ENCODE results near the gene MT1HL1. TPM values are rescaled to one million over a fixed set of nuclear protein-coding genes. Genes with fewer than 3 reads are reported as not detected.
A peak's percentile ranks its signal among the peaks of the same experiment; 100 is the strongest.

MT1HL1 gene
- total and polyA plus RNA-seq, 2 of the 8 experiments (the other 6 are each of a cell fraction or from before 2014, with no cell fraction given): not detected

DNA sequence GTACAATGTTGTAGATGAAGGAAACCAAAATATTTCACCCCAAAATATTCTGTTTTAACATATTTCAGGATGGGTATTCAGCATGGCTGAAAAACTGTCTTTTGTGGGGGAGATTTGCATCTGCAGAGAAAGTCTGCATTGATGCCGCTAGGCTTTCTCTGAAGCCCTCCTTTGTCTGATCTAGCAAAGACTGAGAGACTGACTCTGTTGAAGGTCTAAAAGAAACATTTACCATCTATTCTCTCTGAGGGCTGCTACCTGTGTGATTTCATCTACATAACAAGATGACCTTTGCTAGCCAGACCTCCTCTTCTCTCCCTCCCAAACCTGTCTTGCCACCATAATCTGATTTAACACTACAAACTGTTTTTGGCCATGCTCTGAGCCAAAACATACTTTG lies 12.4 kb upstream of the MT1HL1 start:
- no peaks in the 10 kb centered on the region for H3K27me3 ChIP-seq (replicated peaks in 1 of 4; ENCODE audit: control insufficient read depth in 3 of 4, extremely low read depth in 1 of 4, insufficient read depth in 3 of 4, low read length in 3 of 4)
- H4K5ac ChIP-seq (ENCODE audit: insufficient read length, low read depth, low read length): no peak overlapping the region
- H2BK20ac ChIP-seq (ENCODE audit: low read length): 0 out of 2 replicates have a peak overlapping the region, but pooled peaks have one; percentile 16
- H3K79me2 ChIP-seq (ENCODE audit: control insufficient read depth in 1 of 2, insufficient read depth in 2 of 2, low read length in 2 of 2): no peaks in the 10 kb centered on the region
- H3K79me1 ChIP-seq (ENCODE audit: low read depth, low read length): no peaks in the 10 kb centered on the region
- no peak overlapping the region for H4K8ac ChIP-seq (ENCODE audit: extremely low read depth, insufficient read depth, low read length)
- H2BK12ac ChIP-seq (ENCODE audit: low read depth, low read length): no peak overlapping the region
- H3K4me1 ChIP-seq (replicated peaks in 1 of 4; ENCODE audit: control insufficient read depth in 3 of 4, insufficient read depth in 4 of 4, low read length in 3 of 4): peaks cover 0 to 14% (median 3%) of the 10 kb centered on the region in 4 experiments; a peak in 5 of 7 replicates
- no peak overlapping the region for H2AK5ac ChIP-seq (ENCODE audit: low read depth, low read length)
- CTCF ChIA-PET (ENCODE audit: partially characterized antibody): interaction anchor here (0.9 to 1.6 kb wide), 4 partner anchors 9 to 147 kb away, joined by 3 to 4 read pairs (median 3); no protein-coding TSS in a partner anchor
- H3K27ac ChIP-seq (ENCODE audit: low read depth, low read length): peak overlapping the region; percentile 44; the same call in 1 of the 2 replicates
- no peak overlapping the region for H3K4ac ChIP-seq (replicated peaks; ENCODE audit: insufficient read length, low read depth, low read length)
- H3K14ac ChIP-seq (ENCODE audit: insufficient read length): no peak overlapping the region
- H3K36me3 ChIP-seq (ENCODE audit: control insufficient read depth in 2 of 4, insufficient read depth in 4 of 4, low read length in 3 of 4): no peaks in the 10 kb centered on the region
- no peak overlapping the region for H3K18ac ChIP-seq (ENCODE audit: extremely low read depth, low read length)
- H3K23ac ChIP-seq (ENCODE audit: insufficient read length): no peak overlapping the region
- H2BK5ac ChIP-seq (ENCODE audit: low read depth, low read length): peak overlapping the region; percentile 29; the same call in 1 of the 2 replicates
- H3K56ac ChIP-seq (replicated peaks; ENCODE audit: insufficient read length, low read depth, low read length): no peak overlapping the region
- WGBS, 2 experiments (ENCODE audit: extremely low coverage in 1 of 2, insufficient coverage in 1 of 2, insufficient read length in 1 of 2, insufficient replicate concordance in 2 of 2, low coverage in 1 of 2, low lambda C conversion rate in 2 of 2, missing lambda C conversion rate in 1 of 2): 8% methylated on average over 1 of the region's 1 CpG; no CpG with 5 or more reads in 1 of the 2 experiments
- FAIRE-seq: peak; percentile 70
- H3K23me2 ChIP-seq (ENCODE audit: low read depth, low read length): no peaks in the 10 kb centered on the region
- H2BK120ac ChIP-seq (replicated peaks; ENCODE audit: low read depth, low read length): no peak overlapping the region
- TF ChIP-seq ASH2L (IDR thresholded peaks at IDR 0.05; ENCODE audit: low read length) (peak; percentile 33), POLR2A (IDR thresholded peaks at IDR 0.05; ENCODE audit: control extremely low read depth in 1 of 2, low read depth in 2 of 2, low read length in 2 of 2) (peak in 1 of 2 experiments; percentile 23; a peak in 1 of 3 replicates), HDAC2 (IDR thresholded peaks at IDR 0.05; ENCODE audit: borderline replicate concordance in 1 of 2, low read depth in 2 of 2, low read length in 2 of 2) (no peak), RAD21 (IDR thresholded peaks at IDR 0.05 in 1 of 2, conservative IDR thresholded peaks at IDR 0.05 in 1 of 2; ENCODE audit: low read depth in 2 of 2, low read length in 2 of 2) (0 out of 4 replicates have a peak, but pooled peaks of 1 of the 2 experiments have one; percentile 2), SIN3A (conservative IDR thresholded peaks at IDR 0.05 in 1 of 2, IDR thresholded peaks at IDR 0.05 in 1 of 2; ENCODE audit: low read depth in 1 of 2, low read length in 2 of 2) (no peak), FOSL1 (IDR thresholded peaks at IDR 0.05; ENCODE audit: insufficient read depth, low read depth, low read length) (no peak)
- TF ChIP-seq, protein P1, sequence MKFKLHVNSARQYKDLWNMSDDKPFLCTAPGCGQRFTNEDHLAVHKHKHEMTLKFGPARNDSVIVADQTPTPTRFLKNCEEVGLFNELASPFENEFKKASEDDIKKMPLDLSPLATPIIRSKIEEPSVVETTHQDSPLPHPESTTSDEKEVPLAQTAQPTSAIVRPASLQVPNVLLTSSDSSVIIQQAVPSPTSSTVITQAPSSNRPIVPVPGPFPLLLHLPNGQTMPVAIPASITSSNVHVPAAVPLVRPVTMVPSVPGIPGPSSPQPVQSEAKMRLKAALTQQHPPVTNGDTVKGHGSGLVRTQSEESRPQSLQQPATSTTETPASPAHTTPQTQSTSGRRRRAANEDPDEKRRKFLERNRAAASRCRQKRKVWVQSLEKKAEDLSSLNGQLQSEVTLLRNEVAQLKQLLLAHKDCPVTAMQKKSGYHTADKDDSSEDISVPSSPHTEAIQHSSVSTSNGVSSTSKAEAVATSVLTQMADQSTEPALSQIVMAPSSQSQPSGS (IDR thresholded peaks at IDR 0.05; ENCODE audit: low read length): no peak
- peak overlapping the region; percentile 40 to 62 for H3K4me2 ChIP-seq (ENCODE audit: insufficient read depth in 1 of 2, low read depth in 2 of 2, low read length in 2 of 2)
- H3K9me3 ChIP-seq (ENCODE audit: insufficient read depth in 2 of 2, low read depth in 1 of 2, low read length in 1 of 2): no peaks in the 10 kb centered on the region
- peak overlapping the region; percentile 23 for H4K91ac ChIP-seq (replicated peaks; ENCODE audit: insufficient read length, low read length)
- H4K20me1 ChIP-seq (replicated peaks in 1 of 2; ENCODE audit: control insufficient read depth in 1 of 2, insufficient read depth in 2 of 2, low read length in 2 of 2): no peaks in the 10 kb centered on the region
- no peak for DNase-seq (ENCODE audit: low read depth in 1 of 2, low spot score in 2 of 2)
- H3K9ac ChIP-seq (replicated peaks in 1 of 4; ENCODE audit: extremely low read depth in 1 of 4, low read depth in 3 of 4, low read length in 3 of 4): no peak overlapping the region; a peak in 2 of 7 replicates
- POLR2A ChIA-PET (ENCODE audit: partially characterized antibody): no interaction called here
- H2BK15ac ChIP-seq (ENCODE audit: low read length): no peak overlapping the region
- H3K4me3 ChIP-seq (ENCODE audit: extremely low read depth in 1 of 4, insufficient read depth in 2 of 4, low read depth in 3 of 4, low read length in 4 of 4): peak overlapping the region in 2 of 4 experiments; percentile 10 to 34; a peak in 1 of 8 replicates
- H2AFZ ChIP-seq (ENCODE audit: low read length): no peak overlapping the region
